H1 (cell line): ENCODE results near the gene ADCY9. TPM values are rescaled to one million over a fixed set of nuclear protein-coding genes. Genes with fewer than 3 reads are reported as not detected.

Source experiments
- BACH1 ChIP-seq: IDR thresholded peaks from 2 replicates; pipeline ENCODE4 v1.6.1; 2012; ENCODE audit warnings: low read length, improper control_type of control experiment
- CTBP2 ChIP-seq: IDR thresholded peaks from 2 replicates; pipeline ENCODE4 v1.7.0; 2011; ENCODE audit warnings: borderline replicate concordance, mild to moderate bottlenecking, moderate library complexity, mixed read lengths, low read length; ENCODE audit not compliant: insufficient read depth, insufficient read length
- FOSL1 ChIP-seq: IDR thresholded peaks from 2 replicates; pipeline ENCODE4 v1.6.1; 2011; ENCODE audit warnings: mild to moderate bottlenecking, low read depth, low read length, moderate library complexity; ENCODE audit not compliant: insufficient read depth
- JUN ChIP-seq: IDR thresholded peaks from 2 replicates; pipeline ENCODE4 v1.6.1; 2011; ENCODE audit warnings: low read depth, mild to moderate bottlenecking, improper control_type of control experiment, low read length
- KDM4A ChIP-seq: IDR thresholded peaks from one replicate; pipeline ENCODE4 v1.7.1; 2012; ENCODE audit warnings: low read depth, mild to moderate bottlenecking, moderate library complexity, low read length, inconsistent platforms; ENCODE audit not compliant: severe bottlenecking
- polyA plus RNA-seq, 7 experiments: library from polyadenylated mRNA; depleted of rRNA in 3 of 7; stranded (reverse) in 5 of 7; unstranded in 2 of 7; fragments of >200 nt in 5 of 7; fragments of 200-250 nt in 2 of 7; gene quantifications; 1 replicate in 5 of 7; 2 replicates in 1 of 7; 4 replicates in 1 of 7; pipeline versions ENCODE4 v1.2.1 to v1.2.3, GENCODE V29; 2011 to 2013; ENCODE audit warnings: missing spikeins in 2 of 7, mixed read lengths in 2 of 7
- total RNA-seq: library from RNA; stranded (reverse); fragmentation: NEBNext Ultra II Directional; extraction: Animal tissue kit (Norgen Biotek cat#: 25700); gene quantifications from 2 replicates; pipeline ENCODE4 v1.2.1, GENCODE V29; 2021

ADCY9 gene
- total and polyA plus RNA-seq, 2 of the 8 experiments (the other 6 are each of a cell fraction or from before 2014, with no cell fraction given) = 5.4 to 13.1 TPM

DNA sequence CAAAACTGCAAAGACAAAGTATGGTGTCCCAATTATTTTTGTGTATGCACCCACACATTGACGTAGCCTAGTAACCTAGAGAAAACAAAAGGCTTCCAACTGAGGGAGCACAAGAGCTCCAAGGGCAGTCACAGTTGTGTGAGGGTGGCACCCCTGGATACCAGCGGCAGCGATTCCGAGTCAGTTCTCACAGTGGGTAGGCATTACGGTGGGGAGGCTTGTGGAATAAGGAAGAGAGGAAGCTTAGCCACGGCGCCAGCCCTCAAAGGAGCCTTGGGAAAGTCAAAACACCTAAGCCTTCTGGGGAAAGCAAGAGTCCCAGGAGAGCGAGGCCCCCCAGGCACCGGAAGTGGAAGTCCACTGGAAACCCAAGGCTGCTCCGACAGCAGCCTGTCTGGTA is 31.0 kb upstream of the ADCY9 start (continued):
- TF ChIP-seq BACH1 (no peak), FOSL1 (no peak), KDM4A (no peak), JUN (no peak), CTBP2 (no peak)
